Measurements from ENCODE around the gene SLC29A3. TPM values are rescaled to one million over a fixed set of nuclear protein-coding genes. Genes with fewer than 3 reads are reported as not detected.

The SLC29A3 gene
- total RNA-seq, 4 donors from 2014 or later = 0.87 to 3.1 (median 2.3) TPM

DNA sequence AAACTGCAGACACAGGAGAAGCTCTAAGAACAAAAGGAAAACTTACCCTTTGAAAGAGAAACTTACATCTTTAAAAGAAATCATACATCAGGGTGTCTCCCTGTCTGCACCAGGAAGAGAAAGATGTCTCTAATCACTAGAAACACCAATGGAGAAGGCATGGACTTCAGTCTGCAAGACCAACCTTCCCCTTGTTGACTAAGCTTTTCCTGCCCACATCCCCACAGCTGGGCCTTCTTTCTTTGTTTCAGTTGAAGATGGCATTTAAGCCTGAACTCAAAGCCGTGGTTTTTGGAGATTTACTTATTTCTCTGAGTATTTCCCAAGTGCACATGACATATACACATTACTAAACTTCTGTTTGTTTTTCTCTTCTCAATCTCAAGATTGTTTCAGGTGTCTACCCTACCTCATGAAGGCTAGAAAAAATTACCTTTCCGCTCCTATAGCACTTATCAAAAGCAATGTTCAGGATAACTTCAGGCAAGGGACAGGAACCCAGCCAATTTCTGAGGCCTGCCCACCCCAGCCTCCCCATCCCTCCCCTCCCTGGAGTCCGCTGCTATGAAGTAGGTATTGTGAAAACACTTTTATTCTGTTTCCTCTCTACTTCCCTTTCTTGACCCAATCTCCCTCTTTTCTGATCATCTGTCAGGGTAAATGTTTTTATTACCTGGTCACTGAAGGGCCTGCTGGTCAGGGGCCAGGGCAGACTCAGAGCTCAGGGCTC, 2.8 kb upstream of the SLC29A3 start:
- Histone ChIP-seq H3K27ac (no peak overlapping the region), H3K4me1 (peaks cover 21 to 50% (median 24%) of the 10 kb centered on the region in 3 donors), H3K27me3 (peaks cover 0 to 13% (median 0%) of the 10 kb centered on the region in 4 donors), H3K9me3 (no peaks in the 10 kb centered on the region), H3K4me3 (no peak overlapping the region), H3K36me3 (no peaks in the 10 kb centered on the region)
- intact Hi-C loops (cut with DNase I) = loop anchor here (5.0 to 10.0 kb wide), 3 partner anchors 69 to 389 kb away; no protein-coding TSS in a partner anchor
- no peak for DNase-seq
- 71% methylated on average over 3 of the region's 3 CpGs for WGBS, 2 donors
- TF ChIP-seq POLR2A (IDR thresholded peaks at IDR 0.05) = no peak
- TF ChIP-seq, protein P1, sequence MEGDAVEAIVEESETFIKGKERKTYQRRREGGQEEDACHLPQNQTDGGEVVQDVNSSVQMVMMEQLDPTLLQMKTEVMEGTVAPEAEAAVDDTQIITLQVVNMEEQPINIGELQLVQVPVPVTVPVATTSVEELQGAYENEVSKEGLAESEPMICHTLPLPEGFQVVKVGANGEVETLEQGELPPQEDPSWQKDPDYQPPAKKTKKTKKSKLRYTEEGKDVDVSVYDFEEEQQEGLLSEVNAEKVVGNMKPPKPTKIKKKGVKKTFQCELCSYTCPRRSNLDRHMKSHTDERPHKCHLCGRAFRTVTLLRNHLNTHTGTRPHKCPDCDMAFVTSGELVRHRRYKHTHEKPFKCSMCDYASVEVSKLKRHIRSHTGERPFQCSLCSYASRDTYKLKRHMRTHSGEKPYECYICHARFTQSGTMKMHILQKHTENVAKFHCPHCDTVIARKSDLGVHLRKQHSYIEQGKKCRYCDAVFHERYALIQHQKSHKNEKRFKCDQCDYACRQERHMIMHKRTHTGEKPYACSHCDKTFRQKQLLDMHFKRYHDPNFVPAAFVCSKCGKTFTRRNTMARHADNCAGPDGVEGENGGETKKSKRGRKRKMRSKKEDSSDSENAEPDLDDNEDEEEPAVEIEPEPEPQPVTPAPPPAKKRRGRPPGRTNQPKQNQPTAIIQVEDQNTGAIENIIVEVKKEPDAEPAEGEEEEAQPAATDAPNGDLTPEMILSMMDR (IDR thresholded peaks at IDR 0.05) = no peak

DNA sequence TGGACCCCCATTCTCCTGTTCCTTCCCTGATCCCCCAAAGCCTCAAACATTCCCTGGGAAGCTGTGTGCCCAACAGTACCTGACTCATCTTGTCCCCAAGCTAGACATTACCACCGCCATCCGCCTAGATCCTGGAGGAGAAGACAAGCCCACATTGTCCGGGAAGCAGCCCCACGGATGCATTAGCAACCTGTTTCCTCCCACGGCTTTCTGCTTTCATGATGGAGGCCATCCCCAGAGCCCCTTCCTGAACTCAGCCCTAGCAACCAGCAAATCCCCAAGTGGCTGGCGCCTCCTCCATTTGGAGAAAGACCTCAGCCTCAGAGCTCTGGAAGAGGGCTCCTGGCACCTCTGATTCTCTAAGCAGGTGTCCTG, 2.3 kb upstream of the SLC29A3 start:
- intact Hi-C loops (cut with DNase I) = loop anchor here (5.0 to 10.0 kb wide), 3 partner anchors 68 to 388 kb away; no protein-coding TSS in a partner anchor
- TF ChIP-seq, protein P1 (IDR thresholded peaks at IDR 0.05) = no peak
- no peak for TF ChIP-seq POLR2A (IDR thresholded peaks at IDR 0.05)
- H3K27ac ChIP-seq = no peak overlapping the region
- 70 to 71% methylated on average over 6 of the region's 6 CpGs for WGBS, 2 donors
- H3K36me3 ChIP-seq = no peaks in the 10 kb centered on the region
- no peaks in the 10 kb centered on the region for H3K9me3 ChIP-seq
- H3K27me3 ChIP-seq = peaks cover 0 to 10% (median 0%) of the 10 kb centered on the region in 4 donors
- peaks cover 21 to 50% (median 24%) of the 10 kb centered on the region in 3 donors for H3K4me1 ChIP-seq
- H3K4me3 ChIP-seq = no peak overlapping the region
- DNase-seq = no peak

DNA sequence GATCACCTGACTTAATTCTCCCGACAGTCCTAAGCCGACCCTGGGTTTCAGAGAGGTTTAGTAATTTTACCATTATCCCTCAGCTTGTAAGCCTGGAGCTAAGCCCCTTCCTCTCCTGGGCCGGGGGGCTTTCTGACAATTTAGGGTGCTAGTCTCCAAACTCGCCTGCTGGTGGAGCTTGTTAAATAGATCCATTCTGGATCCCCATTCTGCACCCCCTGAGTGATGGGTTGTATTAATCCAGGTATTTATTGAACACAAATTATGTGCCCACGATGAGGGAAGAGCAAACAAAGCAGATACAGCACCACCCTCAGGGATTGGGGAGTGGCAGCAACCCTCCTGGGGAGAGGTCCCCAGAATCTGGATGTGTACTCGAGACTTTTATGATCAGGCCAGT, 1.3 kb upstream of the SLC29A3 start:
- no peak for DNase-seq

DNA sequence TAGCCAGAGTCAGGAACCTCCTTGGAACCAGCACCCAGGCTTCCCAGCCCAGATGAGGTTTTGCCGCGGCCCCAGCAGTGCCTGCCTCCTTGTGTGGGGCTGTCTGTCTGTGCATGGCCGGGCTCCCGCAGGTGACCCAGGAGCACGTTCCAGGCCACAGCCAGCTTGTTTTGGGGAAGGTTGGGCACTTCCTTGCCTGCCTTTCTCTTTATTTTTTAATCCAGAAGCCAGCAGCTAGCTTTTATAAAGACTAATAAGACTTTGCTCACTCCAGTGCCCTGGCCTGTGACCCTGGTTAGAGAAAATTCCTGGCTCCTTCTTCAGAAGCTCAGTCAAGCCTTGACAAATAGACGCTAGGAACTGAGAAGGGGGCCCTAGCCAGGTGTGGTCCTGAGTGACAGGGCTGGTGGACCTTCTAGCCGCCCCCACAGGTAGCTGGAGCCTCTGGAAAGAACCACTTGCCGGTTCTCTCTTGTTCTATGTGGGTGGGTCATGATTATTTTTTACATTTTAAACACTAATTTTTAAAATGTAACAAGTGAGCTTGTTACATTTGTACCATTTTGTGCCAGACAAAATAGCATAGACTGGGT, 837 bp downstream of the SLC29A3 start:
- Histone ChIP-seq H3K4me3 (peak overlapping the region; percentile 54 to 89 (median 66)), H3K4me1 (peaks cover 6 to 25% (median 12%) of the 10 kb centered on the region in 3 donors), H3K27me3 (peaks cover 0 to 3% (median 0%) of the 10 kb centered on the region in 4 donors), H3K36me3 (peaks cover 0 to 21% (median 0%) of the 10 kb centered on the region in 3 donors), H3K9me3 (no peaks in the 10 kb centered on the region), H3K27ac (peak overlapping the region; percentile 73 to 92 (median 84))
- no peak for DNase-seq
- WGBS, 2 donors = 64 to 69% methylated on average over 3 to 5 of the region's 8 CpGs
- TF ChIP-seq, protein P1 (IDR thresholded peaks at IDR 0.05) = no peak
- no peak for TF ChIP-seq POLR2A (IDR thresholded peaks at IDR 0.05)
- intact Hi-C loops (cut with DNase I) = loop anchor here (5.0 to 10.0 kb wide), 4 partner anchors 65 to 495 kb away; no protein-coding TSS in a partner anchor

More for the DNA sequence above, 1.3 kb upstream of the SLC29A3 start:
- intact Hi-C loops (cut with DNase I) = loop anchor here (5.0 to 10.0 kb wide), 3 partner anchors 67 to 387 kb away; no protein-coding TSS in a partner anchor
- Histone ChIP-seq H3K4me3 (no peak overlapping the region), H3K4me1 (peaks cover 20 to 46% (median 24%) of the 10 kb centered on the region in 3 donors), H3K27me3 (peaks cover 0 to 10% (median 0%) of the 10 kb centered on the region in 4 donors), H3K36me3 (peaks cover 0 to 2% (median 0%) of the 10 kb centered on the region in 3 donors), H3K9me3 (no peaks in the 10 kb centered on the region), H3K27ac (no peak overlapping the region)
- WGBS, 2 donors = 60 to 66% methylated on average over 5 to 6 of the region's 6 CpGs
- TF ChIP-seq POLR2A (IDR thresholded peaks at IDR 0.05) = no peak
- TF ChIP-seq, protein P1 (IDR thresholded peaks at IDR 0.05) = no peak

DNA sequence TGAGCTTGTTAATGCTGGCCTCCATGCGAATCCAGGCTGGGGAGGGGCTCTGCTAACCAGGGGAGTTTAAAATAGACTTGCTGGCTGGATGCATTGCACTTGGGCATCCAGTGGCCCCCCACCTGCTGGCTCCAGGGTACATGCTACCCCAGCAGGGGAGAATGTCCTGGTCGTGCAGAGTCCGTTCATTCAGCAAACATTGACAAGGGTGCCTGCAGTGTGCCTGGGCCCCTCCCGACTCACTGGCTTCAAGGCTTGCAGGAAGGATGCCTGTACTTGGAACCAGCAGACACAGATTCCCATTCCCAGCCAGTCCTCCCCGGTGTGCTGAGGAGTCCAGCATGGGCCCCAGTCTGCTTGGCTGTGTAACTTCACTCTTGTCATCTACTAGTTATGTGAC, 1.5 kb downstream of the SLC29A3 start:
- no peaks in the 10 kb centered on the region for H3K9me3 ChIP-seq
- no peak for DNase-seq
- H3K4me3 ChIP-seq = no peak overlapping the region
- no peaks in the 10 kb centered on the region for H3K27me3 ChIP-seq
- WGBS, 2 donors = 88 to 89% methylated on average over 2 to 4 of the region's 5 CpGs
- TF ChIP-seq POLR2A (IDR thresholded peaks at IDR 0.05) = no peak
- TF ChIP-seq, protein P1 (IDR thresholded peaks at IDR 0.05) = no peak
- intact Hi-C loops (cut with DNase I) = loop anchor here (10.0 kb wide), 1 partner anchor 494 kb away; no protein-coding TSS in a partner anchor
- H3K4me1 ChIP-seq = peaks cover 6 to 23% (median 12%) of the 10 kb centered on the region in 3 donors
- H3K27ac ChIP-seq = no peak overlapping the region
- peaks cover 0 to 28% (median 0%) of the 10 kb centered on the region in 3 donors for H3K36me3 ChIP-seq
